ENCODE measurements around the gene XXYLT1. TPM values are rescaled to one million over a fixed set of nuclear protein-coding genes. Genes with fewer than 3 reads are reported as not detected.

The XXYLT1 gene
- total and polyA plus RNA-seq, 2 of the 8 experiments (the other 6 are each of a cell fraction or from before 2014, with no cell fraction given), result 18.9 to 23.8 TPM

DNA sequence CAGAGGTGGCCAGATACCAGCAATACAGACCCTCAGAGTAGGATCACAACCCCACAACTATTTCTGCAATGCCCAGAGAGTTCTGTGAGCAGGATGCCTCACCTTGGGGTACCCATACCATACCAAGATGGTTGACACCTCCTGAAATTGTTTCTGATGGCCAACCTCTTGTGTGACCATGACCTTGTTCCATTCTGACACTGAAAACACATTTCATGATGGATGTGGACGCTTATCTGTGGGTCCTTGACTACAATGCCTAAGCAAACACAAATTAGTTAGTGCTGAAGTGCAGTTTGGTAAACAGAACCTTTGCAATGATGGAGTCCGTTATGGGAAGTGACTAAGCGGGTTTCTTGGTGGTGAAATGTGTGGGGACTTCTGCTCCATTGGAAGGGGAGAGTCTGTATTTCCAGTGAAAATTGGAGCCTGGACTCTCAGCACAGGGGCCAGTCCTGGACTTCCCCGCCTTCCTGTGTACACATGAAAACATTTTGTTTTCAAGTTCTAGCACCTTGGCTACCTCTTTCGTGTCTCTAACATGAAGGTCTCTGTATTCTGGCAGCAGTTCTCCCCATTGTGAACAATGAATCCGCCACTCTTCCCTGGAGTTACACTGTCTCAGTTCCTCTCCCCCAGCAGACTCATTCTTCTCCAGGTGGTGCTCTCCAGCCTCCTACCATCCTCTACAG is 106.2 kb downstream of the XXYLT1 start (continued):
- TF ChIP-seq, protein P1, sequence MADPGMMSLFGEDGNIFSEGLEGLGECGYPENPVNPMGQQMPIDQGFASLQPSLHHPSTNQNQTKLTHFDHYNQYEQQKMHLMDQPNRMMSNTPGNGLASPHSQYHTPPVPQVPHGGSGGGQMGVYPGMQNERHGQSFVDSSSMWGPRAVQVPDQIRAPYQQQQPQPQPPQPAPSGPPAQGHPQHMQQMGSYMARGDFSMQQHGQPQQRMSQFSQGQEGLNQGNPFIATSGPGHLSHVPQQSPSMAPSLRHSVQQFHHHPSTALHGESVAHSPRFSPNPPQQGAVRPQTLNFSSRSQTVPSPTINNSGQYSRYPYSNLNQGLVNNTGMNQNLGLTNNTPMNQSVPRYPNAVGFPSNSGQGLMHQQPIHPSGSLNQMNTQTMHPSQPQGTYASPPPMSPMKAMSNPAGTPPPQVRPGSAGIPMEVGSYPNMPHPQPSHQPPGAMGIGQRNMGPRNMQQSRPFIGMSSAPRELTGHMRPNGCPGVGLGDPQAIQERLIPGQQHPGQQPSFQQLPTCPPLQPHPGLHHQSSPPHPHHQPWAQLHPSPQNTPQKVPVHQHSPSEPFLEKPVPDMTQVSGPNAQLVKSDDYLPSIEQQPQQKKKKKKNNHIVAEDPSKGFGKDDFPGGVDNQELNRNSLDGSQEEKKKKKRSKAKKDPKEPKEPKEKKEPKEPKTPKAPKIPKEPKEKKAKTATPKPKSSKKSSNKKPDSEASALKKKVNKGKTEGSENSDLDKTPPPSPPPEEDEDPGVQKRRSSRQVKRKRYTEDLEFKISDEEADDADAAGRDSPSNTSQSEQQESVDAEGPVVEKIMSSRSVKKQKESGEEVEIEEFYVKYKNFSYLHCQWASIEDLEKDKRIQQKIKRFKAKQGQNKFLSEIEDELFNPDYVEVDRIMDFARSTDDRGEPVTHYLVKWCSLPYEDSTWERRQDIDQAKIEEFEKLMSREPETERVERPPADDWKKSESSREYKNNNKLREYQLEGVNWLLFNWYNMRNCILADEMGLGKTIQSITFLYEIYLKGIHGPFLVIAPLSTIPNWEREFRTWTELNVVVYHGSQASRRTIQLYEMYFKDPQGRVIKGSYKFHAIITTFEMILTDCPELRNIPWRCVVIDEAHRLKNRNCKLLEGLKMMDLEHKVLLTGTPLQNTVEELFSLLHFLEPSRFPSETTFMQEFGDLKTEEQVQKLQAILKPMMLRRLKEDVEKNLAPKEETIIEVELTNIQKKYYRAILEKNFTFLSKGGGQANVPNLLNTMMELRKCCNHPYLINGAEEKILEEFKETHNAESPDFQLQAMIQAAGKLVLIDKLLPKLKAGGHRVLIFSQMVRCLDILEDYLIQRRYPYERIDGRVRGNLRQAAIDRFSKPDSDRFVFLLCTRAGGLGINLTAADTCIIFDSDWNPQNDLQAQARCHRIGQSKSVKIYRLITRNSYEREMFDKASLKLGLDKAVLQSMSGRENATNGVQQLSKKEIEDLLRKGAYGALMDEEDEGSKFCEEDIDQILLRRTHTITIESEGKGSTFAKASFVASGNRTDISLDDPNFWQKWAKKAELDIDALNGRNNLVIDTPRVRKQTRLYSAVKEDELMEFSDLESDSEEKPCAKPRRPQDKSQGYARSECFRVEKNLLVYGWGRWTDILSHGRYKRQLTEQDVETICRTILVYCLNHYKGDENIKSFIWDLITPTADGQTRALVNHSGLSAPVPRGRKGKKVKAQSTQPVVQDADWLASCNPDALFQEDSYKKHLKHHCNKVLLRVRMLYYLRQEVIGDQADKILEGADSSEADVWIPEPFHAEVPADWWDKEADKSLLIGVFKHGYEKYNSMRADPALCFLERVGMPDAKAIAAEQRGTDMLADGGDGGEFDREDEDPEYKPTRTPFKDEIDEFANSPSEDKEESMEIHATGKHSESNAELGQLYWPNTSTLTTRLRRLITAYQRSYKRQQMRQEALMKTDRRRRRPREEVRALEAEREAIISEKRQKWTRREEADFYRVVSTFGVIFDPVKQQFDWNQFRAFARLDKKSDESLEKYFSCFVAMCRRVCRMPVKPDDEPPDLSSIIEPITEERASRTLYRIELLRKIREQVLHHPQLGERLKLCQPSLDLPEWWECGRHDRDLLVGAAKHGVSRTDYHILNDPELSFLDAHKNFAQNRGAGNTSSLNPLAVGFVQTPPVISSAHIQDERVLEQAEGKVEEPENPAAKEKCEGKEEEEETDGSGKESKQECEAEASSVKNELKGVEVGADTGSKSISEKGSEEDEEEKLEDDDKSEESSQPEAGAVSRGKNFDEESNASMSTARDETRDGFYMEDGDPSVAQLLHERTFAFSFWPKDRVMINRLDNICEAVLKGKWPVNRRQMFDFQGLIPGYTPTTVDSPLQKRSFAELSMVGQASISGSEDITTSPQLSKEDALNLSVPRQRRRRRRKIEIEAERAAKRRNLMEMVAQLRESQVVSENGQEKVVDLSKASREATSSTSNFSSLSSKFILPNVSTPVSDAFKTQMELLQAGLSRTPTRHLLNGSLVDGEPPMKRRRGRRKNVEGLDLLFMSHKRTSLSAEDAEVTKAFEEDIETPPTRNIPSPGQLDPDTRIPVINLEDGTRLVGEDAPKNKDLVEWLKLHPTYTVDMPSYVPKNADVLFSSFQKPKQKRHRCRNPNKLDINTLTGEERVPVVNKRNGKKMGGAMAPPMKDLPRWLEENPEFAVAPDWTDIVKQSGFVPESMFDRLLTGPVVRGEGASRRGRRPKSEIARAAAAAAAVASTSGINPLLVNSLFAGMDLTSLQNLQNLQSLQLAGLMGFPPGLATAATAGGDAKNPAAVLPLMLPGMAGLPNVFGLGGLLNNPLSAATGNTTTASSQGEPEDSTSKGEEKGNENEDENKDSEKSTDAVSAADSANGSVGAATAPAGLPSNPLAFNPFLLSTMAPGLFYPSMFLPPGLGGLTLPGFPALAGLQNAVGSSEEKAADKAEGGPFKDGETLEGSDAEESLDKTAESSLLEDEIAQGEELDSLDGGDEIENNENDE (IDR thresholded peaks at IDR 0.05; ENCODE audit: insufficient replicate concordance, low read length), result no peak
